ENCODE data around the gene GSDME.

- TF ChIP-seq CTCF (optimal IDR thresholded peaks at IDR 0.05 in 1 of 3, IDR thresholded peaks at IDR 0.05 in 1 of 3, conservative IDR thresholded peaks at IDR 0.05 in 1 of 3; ENCODE audit: extremely low read depth in 1 of 3, insufficient read depth in 2 of 3, low read length in 3 of 3) = no peak
- TF ChIP-seq EZH2 (IDR thresholded peaks at IDR 0.05; ENCODE audit: low read length) = no peak
Measured at GRCh38 chr7:24706211-24707170, 50.8 kb downstream of the GSDME start.

Data from keratinocyte (primary cell).